Testis (tissue), 2 donors: ENCODE measurements around the gene MTIF2.

Experiments
- POLR2A ChIP-seq: fragments of 450-650 bp; IDR thresholded peaks from one replicate; pipeline ENCODE4 v1.6.1; 2017; ENCODE audit warnings: antibody characterized with exemption, mild to moderate bottlenecking, moderate library complexity
- TF ChIP-seq, protein P1 (sequence below), 3 experiments: fragments of 450-650 bp in 2 of 3; fragments of 200-600 bp in 1 of 3; sonication (generic) in 1 of 3; IDR thresholded peaks; one replicate each; pipeline ENCODE4 v1.5.1; 2016 to 2019; ENCODE audit warnings: antibody characterized with exemption in 3 of 3, mild to moderate bottlenecking in 2 of 3, moderate library complexity in 1 of 3

DNA sequence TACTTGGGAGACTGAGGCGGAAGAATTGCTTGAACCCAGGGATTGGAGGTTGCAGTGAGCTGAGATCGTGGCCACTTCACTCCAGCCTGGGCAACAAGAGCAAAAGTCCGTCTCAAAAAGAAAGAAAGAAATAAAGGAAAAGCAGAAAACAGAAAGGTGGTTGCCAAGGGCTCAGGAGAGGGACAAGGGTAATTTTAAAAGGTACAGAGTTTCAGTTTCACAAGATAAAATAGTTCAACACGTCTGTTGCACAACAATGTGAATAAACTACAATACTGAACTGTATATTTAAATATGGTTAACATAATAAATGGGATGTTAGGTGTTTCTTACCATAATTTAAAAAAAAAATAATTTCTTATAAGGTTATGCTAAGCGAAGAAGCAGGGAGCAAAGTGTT is 23.6 kb downstream of the MTIF2 start:
- TF ChIP-seq, protein P1, sequence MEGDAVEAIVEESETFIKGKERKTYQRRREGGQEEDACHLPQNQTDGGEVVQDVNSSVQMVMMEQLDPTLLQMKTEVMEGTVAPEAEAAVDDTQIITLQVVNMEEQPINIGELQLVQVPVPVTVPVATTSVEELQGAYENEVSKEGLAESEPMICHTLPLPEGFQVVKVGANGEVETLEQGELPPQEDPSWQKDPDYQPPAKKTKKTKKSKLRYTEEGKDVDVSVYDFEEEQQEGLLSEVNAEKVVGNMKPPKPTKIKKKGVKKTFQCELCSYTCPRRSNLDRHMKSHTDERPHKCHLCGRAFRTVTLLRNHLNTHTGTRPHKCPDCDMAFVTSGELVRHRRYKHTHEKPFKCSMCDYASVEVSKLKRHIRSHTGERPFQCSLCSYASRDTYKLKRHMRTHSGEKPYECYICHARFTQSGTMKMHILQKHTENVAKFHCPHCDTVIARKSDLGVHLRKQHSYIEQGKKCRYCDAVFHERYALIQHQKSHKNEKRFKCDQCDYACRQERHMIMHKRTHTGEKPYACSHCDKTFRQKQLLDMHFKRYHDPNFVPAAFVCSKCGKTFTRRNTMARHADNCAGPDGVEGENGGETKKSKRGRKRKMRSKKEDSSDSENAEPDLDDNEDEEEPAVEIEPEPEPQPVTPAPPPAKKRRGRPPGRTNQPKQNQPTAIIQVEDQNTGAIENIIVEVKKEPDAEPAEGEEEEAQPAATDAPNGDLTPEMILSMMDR (IDR thresholded peaks at IDR 0.05) = no peak
- TF ChIP-seq POLR2A = no peak
